ENCODE results near the gene SH3PXD2A. TPM values are rescaled to one million over a fixed set of nuclear protein-coding genes. Genes with fewer than 3 reads are reported as not detected.
A peak's percentile ranks its signal among the peaks of the same experiment; 100 is the strongest.

The SH3PXD2A gene
- total RNA-seq, 4 donors from 2014 or later, result 12.1 to 68.5 (median 21.7) TPM

GRCh38 chr10:103895411-103896186 is 40.2 kb upstream of the SH3PXD2A start:
- no peak for DNase-seq
- Histone ChIP-seq H3K9me3 (no peaks in the 10 kb centered on the region), H3K4me1 (peaks cover 0 to 30% (median 0%) of the 10 kb centered on the region in 4 donors), H3K4me3 (no peak overlapping the region), H3K27me3 (no peaks in the 10 kb centered on the region), H3K36me3 (peaks cover 0 to 59% (median 0%) of the 10 kb centered on the region in 3 donors), H3K27ac (peak overlapping the region; percentile 27 to 64 (median 56))
- TF ChIP-seq CTCF (IDR thresholded peaks at IDR 0.05), result no peak
- no peak for TF ChIP-seq POLR2A (IDR thresholded peaks at IDR 0.05)

GRCh38 chr10:103894441-103894864 is 39.1 kb upstream of the SH3PXD2A start:
- Histone ChIP-seq H3K36me3 (peaks cover 0 to 53% (median 0%) of the 10 kb centered on the region in 3 donors), H3K9me3 (no peaks in the 10 kb centered on the region), H3K4me3 (no peak overlapping the region), H3K27me3 (no peaks in the 10 kb centered on the region), H3K27ac (peak overlapping the region in 3 of 4 donors; percentile 50 to 64 (median 53)), H3K4me1 (peaks cover 0 to 30% (median 0%) of the 10 kb centered on the region in 4 donors)
- TF ChIP-seq POLR2A (IDR thresholded peaks at IDR 0.05), result no peak
- DNase-seq, result no peak

- Histone ChIP-seq H3K9me3 (no peaks in the 10 kb centered on the region), H3K27ac (peak overlapping the region in 3 of 4 donors; percentile 25 to 64 (median 26)), H3K27me3 (no peaks in the 10 kb centered on the region), H3K4me3 (no peak overlapping the region), H3K36me3 (peaks cover 0 to 47% (median 0%) of the 10 kb centered on the region in 3 donors), H3K4me1 (peaks cover 0 to 36% (median 1%) of the 10 kb centered on the region in 4 donors)
- DNase-seq, result no peak
- TF ChIP-seq CTCF (IDR thresholded peaks at IDR 0.05) (no peak), POLR2A (IDR thresholded peaks at IDR 0.05) (no peak)
Observed at GRCh38 chr10:103893817-103894216, 38.4 kb upstream of the SH3PXD2A start.

- H3K9me3 ChIP-seq, result no peaks in the 10 kb centered on the region
- peaks cover 0 to 52% (median 5%) of the 10 kb centered on the region in 4 donors for H3K4me1 ChIP-seq
- H3K36me3 ChIP-seq, result peaks cover 0 to 35% (median 0%) of the 10 kb centered on the region in 3 donors
- H3K27me3 ChIP-seq, result no peaks in the 10 kb centered on the region
- no peak overlapping the region for H3K27ac ChIP-seq
- H3K4me3 ChIP-seq, result no peak overlapping the region
- no peak for DNase-seq
- TF ChIP-seq POLR2A (IDR thresholded peaks at IDR 0.05) (no peak), CTCF (IDR thresholded peaks at IDR 0.05) (no peak)
Observed at GRCh38 chr10:103892181-103892580, 36.8 kb upstream of the SH3PXD2A start.

GRCh38 chr10:103890688-103891087 is 35.3 kb upstream of the SH3PXD2A start:
- DNase-seq, result no peak
- Histone ChIP-seq H3K36me3 (peaks cover 0 to 22% (median 0%) of the 10 kb centered on the region in 3 donors), H3K4me1 (peaks cover 0 to 50% (median 5%) of the 10 kb centered on the region in 4 donors), H3K4me3 (no peak overlapping the region), H3K27me3 (no peaks in the 10 kb centered on the region), H3K27ac (peak overlapping the region in 3 of 4 donors; percentile 18 to 81 (median 70)), H3K9me3 (no peaks in the 10 kb centered on the region)
- no peak for TF ChIP-seq POLR2A (IDR thresholded peaks at IDR 0.05)
- TF ChIP-seq CTCF (IDR thresholded peaks at IDR 0.05), result no peak

GRCh38 chr10:103890194-103890658 is 34.9 kb upstream of the SH3PXD2A start:
- peak in 2 of 3 donors; percentile 83 to 87 for DNase-seq
- H3K9me3 ChIP-seq, result no peaks in the 10 kb centered on the region
- H3K27ac ChIP-seq, result peak overlapping the region in 3 of 4 donors; percentile 18 to 81 (median 70)
- H3K27me3 ChIP-seq, result no peaks in the 10 kb centered on the region
- TF ChIP-seq CTCF (IDR thresholded peaks at IDR 0.05) (no peak), POLR2A (IDR thresholded peaks at IDR 0.05) (peak in 1 of 2 donors; percentile 49)
- peaks cover 0 to 24% (median 0%) of the 10 kb centered on the region in 3 donors for H3K36me3 ChIP-seq
- peaks cover 0 to 46% (median 5%) of the 10 kb centered on the region in 4 donors for H3K4me1 ChIP-seq
- no peak overlapping the region for H3K4me3 ChIP-seq

Data from Peyer's patch (tissue), 4 donors.